HG02981 (cell line): ENCODE data around the gene TBC1D3K.
"Not testable (repeated sequence)": the region's sequence is repeated elsewhere in the genome, so short reads cannot be mapped to it uniquely, and the experiment has no call there.

ENCODE experiments used
- ATAC-seq: cut with Tn5 transposase; IDR thresholded peaks from one replicate; pipeline ENCODE4 v1.9.1; 2021; ENCODE audit warnings: mild to moderate bottlenecking, moderate library complexity; ENCODE audit not compliant: unreplicated experiment

TBC1D3K gene

GRCh38 chr17:37924115-37924514 lies at the start of gene TBC1D3K:
TBC1D3K (plus strand) TSS chr17:37924415; CDS start chr17:37926000, 1,585 bp downstream.
- not testable (repeated sequence) for ATAC-seq

GRCh38 chr17:37884516-37884915 lies 39.7 kb upstream of the TBC1D3K start:
- ATAC-seq, result no peak

- no peak for ATAC-seq
These were observed 39.1 kb upstream of the TBC1D3K start for GRCh38 chr17:37885136-37885535.

GRCh38 chr17:37888881-37889280 lies 35.3 kb upstream of the TBC1D3K start:
- no peak for ATAC-seq

GRCh38 chr17:37896961-37897360 lies 27.3 kb upstream of the TBC1D3K start:
- ATAC-seq, result not testable (repeated sequence)
